Activated gamma-delta T cell (primary cell): ENCODE results near the gene TPBGL.

ENCODE experiments used
- DNase-seq: peaks from one replicate; lab custom pipeline; 2025; lab: John Stamatoyannopoulos, UW
- total RNA-seq, 2 donors: gene quantifications; one replicate each; lab custom pipeline; 2026; lab: John Stamatoyannopoulos, UW

Gene TPBGL, protein sequence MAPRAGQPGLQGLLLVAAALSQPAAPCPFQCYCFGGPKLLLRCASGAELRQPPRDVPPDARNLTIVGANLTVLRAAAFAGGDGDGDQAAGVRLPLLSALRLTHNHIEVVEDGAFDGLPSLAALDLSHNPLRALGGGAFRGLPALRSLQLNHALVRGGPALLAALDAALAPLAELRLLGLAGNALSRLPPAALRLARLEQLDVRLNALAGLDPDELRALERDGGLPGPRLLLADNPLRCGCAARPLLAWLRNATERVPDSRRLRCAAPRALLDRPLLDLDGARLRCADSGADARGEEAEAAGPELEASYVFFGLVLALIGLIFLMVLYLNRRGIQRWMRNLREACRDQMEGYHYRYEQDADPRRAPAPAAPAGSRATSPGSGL
- 0.05 to 0.09 reads per million in 2 donors for total RNA-seq

DNA sequence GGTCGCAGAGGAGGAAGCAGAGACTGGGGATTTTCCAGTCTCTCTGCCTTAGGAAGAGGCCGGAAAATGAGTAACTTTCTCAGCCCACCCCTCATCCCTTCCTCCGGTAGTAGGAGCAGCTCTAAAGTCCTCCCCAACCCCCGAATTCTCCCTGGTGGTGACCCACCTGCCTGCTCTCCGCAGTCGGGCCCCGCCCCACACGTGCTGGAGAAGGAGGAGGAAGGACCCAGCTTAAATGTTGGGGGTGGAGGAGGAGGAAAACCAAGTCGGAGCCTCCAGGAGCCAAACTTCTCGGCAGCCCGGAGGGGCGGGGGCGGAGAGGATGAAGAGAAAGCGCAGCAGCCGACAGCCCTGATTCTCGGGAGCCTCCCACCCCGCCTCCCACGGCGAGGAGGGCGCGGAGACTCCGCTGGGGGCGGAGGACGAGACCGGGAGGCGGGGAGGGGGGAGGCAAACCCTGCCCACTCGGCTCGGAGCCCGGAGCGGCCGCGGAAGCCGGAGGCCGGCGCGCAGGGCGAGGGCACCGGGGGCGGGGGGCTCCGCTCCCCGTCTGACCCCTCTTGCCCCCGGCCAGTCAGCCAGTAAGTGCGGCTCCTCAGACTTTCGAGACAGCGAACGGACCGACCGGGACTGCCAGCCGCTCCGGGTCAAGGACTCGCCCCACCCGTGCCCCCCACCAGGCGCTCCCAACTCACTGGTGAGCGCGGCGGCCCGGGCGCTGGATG lies at the start of gene TPBGL:
Gene TPBGL (plus strand): TSS at position 464 of the 725 bp plus-strand sequence. CDS start 276 bp downstream, outside the sequence.
- no peak for DNase-seq

DNA sequence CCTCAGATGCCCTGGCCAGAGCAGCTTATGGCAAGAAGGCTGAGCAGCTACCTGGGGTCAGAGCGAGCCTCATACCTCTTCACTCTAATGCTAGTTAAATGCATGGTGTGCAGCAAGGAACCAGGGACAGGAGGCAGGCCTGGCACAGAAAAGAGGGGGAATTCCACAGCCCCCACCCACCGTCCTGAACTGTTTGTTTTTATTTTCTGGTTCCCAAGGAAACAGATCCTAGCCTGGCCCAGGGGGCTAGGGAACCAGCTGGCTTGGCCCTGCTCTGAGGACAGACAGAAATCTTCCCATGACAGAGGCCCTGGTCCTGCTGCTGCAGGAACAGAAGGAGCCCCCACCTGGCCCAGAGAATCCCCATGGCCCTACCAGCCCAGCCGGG lies 49.2 kb upstream of the TPBGL start:
- no peak for DNase-seq

DNA sequence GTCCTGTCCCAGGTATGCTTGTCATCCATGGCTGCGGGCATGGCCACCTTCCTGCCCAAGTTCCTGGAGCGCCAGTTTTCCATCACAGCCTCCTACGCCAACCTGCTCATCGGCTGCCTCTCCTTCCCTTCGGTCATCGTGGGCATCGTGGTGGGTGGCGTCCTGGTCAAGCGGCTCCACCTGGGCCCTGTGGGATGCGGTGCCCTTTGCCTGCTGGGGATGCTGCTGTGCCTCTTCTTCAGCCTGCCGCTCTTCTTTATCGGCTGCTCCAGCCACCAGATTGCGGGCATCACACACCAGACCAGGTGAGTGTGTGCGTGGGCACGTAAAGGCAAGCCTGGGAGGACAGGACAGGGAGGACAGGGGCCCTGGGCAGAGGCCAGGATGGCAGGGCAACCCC lies 47.3 kb upstream of the TPBGL start:
- DNase-seq: no peak

DNA sequence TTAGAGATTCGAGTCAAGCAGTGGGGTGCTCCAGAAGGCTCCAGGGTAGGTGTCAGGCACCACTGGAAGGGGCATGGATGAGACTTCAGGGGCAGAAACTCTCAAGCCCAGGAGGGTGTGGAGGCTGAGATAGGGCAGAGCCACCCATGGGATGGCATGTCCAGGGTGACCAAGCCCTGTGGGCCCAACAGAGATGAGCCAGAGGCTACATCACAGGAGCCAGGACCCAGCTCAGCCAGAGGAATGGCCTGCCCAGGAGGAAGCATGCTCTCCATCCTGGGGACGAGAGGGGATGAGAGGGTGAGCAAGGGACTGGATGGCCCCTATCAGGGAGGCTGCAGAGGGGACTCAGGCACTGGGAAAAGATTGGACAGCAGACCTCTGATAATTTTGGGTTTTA lies 46.9 kb upstream of the TPBGL start:
- no peak for DNase-seq

DNA sequence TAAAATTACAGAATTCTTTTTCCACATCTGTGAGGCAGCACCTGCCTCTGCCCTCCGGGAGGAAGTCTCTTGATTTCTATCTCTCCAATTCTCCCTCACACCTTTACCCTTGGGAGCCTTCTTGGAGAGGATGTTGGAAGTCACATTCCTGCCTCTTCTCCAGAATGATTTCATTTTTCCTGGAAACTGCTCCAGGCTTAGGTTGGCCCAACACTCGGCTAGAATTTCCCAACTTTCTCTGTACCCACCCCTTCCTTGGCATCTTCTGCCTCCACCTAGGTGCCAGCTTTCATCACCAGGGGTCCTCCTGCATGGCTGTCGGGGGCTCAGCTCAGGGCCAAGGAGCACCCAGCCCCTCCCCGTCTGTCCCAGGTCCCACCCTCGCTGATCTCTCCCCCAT lies 46.4 kb upstream of the TPBGL start:
- no peak for DNase-seq

DNA sequence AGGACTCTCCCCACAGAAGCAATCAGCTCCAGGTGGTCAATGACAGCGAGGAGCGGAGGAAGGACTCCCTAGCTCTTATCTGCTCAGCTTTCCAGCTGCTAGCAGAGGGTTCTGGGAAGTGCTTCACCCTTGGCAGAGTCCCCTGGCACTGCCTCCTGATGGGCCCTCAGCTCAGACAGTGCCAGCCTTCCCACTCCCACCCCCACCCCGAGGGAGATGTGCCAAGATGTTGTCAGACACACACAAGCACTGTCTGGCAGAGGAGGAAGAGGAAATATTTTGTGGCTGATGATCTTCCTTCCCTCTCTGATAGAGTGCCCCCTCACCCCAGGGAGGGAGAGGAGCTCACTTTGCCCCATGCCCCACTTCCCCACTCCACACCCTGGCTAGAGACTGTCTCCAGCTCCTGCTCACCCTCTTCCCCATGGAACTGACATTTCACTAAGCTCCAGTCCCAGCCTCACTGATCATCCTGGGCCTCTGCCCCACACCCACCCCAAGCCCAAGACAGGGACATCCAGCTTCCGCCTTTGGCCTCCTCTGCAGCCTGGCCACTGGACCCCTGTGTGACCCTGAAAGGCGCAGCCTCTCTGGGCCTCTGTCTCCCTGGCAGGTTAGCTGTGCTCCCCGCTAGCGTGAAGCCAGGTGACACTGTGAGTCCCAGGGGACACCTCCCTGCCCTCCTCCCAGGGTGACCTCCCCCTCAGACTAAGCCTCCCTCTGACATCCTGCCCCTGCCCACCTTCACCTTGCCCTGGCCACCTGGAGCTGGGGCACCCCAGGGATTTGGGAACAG lies 45.2 kb upstream of the TPBGL start:
- no peak for DNase-seq

DNA sequence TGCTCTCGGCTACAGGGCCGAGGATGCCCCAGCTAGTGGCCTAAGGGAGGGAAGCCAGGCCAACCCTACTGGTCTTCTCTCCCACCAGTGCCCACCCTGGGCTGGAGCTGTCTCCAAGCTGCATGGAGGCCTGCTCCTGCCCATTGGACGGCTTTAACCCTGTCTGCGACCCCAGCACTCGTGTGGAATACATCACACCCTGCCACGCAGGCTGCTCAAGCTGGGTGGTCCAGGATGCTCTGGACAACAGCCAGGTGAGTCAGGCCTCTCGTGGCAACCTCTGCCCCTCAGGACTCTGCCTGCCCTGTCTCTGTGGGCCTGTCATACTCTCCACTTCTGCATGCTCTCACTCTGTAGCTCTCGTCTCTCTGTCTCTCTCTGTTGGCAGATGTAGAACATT lies 44.1 kb upstream of the TPBGL start:
- no peak for DNase-seq

DNA sequence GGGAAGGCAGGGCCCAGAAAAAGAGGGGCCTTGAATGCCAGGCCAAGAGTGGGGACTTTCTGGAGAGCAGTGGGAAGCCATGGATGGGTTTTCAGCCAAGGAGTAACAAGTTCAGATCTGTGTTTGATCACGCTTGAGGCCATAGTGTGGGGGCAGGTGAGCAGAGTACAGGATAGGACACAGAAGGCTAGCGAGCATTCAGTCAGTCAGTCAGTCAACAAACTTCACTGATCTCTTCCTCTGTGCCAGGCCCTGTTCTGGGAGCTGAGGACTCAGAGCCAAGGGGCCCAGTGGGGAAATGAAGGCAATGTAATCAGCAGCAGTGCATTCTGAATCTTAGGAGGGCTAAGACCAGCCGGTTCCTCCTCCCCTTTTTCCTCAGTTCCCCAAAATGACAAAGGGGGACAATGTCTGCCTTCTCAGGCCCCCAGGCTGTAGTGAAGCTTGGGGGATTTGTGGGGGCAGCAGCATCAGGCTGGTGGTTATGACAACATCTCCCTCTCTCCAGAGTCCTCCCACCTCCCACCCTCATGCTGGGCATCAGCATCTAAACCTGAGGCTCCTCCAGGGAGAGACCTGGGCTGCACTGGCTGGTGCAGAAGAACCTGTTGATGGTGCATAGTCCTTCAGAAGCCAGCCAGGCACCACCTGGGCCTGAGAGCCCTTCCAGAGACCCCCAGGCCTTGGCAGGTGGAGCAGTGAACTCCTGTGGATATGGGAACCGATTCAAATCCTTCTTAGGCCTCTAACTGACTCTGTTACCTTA lies 42.9 kb upstream of the TPBGL start:
- no peak for DNase-seq

DNA sequence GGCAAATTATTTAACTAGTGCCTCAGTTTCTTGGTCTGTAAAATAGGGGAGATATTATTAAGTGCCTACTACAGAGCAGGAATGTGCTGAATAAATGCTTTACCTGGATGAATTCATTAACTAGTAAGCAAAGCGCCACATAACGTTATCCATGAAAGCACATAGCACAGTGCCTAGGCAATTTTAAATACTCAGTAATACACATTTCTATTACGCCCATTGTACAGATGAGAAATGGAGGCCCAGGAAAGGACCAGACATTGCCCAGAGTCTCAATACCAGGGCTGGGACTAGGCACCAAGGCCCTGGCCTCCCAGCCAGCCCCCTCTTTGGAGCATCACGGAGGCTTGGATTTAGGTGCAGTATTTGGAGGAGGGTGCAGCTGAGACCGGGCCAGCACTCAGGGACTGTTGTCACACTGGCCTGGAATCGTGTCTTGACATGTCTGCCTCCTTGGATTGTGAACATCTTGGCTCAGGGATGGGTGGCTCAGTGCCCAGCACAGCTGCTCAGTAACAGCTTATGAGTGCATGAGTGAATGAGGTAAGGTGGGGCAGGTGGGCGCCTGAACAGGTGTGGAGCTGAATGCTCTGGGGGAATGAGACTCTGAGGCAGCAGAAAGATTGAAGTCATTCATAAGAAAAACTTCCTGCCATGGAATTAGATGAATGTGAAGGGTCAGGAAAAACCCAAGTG lies 42.1 kb upstream of the TPBGL start:
- DNase-seq: no peak

DNA sequence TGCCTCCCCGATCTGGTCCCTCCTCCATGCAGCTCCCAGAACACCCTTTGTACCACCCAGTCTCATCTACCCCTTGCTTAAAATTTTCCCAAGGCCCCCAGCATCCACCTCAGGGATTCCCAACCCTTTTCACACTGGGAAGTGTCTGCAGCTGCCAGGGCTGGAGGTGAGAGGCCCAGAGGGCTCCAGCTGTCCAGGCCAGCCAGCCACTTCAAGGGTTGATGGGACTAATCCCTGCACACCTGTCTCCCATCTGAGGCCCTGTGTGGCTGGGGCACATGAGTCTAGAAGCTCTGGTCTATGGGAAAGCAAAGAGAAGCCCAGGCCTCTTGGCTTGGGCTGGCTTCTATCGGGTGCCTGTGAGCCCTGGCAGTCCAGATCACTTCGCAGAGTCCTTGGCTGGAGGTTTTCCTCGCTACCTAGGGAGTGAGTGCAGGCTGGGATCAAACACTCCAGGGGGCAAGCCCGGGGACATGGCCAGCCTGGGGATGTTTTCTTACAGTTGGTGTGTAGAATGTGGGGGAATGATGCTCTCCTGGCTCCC lies 41.1 kb upstream of the TPBGL start:
- no peak for DNase-seq

DNA sequence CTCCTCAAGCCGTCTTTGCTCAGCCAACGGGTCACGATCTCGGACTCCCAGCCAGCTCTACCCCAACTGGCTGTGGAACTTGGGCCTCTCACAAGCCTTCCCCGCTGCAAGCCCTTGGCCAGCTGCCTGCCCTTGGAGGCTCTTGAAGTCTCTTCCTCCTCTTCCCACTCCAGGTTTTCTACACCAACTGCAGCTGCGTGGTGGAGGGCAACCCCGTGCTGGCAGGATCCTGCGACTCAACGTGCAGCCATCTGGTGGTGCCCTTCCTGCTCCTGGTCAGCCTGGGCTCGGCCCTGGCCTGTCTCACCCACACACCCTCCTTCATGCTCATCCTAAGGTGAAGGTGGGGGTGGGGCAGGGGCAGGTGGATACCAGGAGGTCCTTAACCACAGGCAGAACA lies 40.5 kb upstream of the TPBGL start:
- DNase-seq: no peak

DNA sequence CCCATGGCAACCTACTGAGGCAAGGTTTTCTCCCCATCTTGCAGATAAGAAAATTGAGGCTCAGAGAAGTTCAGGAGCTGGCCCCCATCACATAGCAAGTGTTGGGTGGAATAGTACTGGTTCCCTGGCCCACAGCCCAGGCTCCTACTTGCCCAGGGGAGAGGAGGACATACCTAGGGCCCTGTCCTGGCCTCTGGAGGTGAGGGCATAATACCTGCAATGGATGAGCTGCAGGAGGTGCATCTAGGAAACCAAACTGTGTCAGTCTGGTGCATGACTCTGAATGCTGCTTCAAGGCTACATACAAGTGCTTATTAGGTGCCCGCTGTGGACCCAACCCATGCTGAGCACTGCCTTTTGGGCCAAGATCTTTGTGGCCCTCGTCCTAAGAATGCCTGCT lies 40.0 kb upstream of the TPBGL start:
- no peak for DNase-seq

DNA sequence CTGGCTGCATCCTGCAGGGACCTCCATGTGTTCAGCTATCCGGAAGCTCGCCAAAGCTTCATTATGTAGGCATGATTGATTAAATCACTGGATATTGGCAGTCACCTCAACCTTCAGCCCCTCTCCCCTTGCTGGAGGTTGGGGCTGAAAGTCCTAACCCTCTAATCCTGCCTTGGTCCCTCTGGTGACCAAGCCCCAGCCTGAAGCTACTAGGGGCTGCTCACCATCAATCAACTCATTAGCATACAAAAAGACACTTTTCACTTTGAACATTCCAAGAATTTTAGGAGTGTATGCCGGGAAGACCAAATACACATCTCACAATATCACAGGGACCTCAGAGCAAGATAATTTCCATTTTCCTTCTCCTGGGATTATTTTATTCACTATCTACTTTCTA lies 38.8 kb upstream of the TPBGL start:
- DNase-seq: no peak

DNA sequence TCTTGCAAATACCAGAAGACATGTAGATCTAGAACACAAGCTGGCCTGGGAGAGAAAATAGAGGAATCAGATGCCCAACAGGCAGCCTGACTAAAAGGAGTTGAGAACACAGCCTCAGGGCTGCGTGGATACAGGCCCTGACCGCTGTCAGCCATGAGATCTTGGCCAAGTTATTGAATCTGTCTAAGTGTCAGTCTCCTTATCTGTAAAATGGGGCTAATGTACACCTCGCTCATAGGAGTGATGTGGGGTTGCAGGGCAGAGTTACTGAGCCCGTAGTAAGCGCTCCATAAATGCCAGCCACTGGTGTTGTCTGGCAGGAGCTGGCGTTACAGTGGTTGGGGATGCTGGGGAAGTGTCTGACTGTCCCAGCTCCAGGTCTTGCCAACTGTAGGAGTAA lies 38.4 kb upstream of the TPBGL start:
- no peak for DNase-seq

DNA sequence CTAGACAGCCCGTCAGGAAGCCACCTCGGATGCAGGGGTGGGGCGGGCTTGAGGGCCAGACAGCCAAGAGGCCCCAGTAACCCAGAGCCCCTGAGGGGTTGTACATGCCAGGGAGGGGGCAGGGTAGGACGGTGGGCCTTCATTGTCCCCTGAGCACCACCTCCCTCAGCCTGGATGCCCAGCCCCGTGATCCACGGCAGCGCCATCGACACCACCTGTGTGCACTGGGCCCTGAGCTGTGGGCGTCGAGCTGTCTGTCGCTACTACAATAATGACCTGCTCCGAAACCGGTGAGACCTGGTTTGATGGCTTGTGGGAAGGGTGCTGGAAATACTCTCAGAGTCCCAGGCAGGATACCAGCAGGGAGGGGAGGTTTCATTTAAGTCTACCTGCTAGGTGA lies 37.4 kb upstream of the TPBGL start:
- no peak for DNase-seq

DNA sequence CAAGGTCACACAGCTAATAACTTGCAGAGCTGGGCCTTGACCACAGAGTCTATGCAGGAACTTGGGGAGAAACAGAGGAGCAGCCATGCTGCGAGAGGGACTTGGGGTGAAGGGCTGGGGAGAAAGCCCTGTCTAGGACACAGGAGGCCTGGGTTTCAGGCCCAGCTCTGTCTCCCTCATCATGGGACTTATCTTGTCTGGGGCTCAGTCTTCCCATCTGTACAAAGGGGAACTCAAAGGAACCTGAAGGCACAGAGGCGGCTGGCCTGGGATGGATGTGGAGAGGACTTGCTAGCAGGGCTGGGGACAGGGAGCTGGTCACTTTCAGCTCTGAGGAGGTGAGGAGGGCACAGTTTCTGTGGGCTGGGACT lies 36.9 kb upstream of the TPBGL start:
- DNase-seq: no peak

DNA sequence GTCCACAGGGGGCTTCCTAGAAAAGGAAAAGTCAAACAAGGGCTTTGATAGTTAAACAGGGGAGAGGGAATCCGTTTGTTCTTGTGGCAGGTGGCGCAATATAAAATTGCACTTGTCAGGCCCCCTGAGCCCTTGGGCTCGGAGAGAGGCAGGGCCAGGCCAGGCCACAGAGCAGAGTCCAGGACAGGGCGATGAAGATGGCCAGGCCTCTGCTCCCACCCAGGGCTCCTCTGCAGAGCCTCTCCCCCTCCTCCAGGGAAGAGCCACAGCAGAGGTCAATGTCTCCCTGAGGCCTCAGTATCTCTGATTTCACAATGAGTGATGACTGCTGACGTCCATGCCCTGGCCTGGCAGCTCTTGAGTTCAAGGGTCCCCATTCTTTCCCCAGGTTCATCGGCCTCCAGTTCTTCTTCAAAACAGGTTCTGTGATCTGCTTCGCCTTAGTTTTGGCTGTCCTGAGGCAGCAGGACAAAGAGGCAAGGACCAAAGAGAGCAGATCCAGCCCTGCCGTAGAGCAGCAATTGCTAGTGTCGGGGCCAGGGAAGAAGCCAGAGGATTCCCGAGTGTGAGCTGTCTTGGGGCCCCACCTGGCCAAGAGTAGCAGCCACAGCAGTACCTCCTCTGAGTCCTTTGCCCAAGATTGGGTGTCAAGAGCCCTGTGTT lies 36.4 kb upstream of the TPBGL start:
- no peak for DNase-seq

DNA sequence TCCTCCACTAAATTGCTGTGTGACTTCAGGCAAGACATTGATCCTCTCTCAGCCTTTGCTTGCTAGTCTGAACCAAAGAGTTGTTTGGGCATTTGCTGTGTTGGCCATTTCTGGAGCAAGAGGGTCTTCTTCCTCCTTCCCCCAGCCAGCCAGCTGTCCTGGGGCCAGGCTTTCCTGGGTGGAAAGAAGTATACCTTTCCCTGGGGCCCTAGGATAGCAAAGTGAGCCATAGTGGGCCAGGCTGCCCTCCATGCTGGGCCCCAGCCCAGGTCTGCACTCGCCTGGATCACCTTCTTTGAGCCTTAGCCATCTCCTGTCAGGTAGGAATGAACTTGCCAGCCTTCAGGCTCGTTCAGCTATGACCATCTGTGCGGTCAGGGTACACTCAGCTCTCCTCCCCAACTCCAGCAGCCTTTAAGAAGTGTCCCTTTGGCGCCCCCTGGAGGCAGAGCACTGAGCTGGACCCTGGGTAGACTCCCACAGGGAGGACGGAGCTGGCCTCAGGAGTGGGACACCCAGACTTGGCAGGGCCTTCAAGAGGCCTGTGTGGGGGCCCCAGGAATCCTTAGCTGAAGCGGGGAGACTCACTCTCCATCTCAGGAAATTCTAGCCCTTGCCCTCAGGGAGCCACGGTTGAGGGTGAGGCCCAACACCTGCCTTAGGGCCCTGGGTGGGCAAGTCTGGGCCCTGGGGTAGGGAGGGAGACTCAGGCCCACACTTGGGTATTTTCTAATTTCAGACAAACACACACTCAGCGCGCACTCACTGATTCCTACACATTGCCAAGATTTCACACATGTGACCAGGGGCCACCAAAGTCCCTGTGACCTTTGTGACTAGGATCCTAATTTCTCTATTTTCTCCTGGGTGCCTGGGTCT lies 35.6 kb upstream of the TPBGL start:
- DNase-seq: no peak

DNA sequence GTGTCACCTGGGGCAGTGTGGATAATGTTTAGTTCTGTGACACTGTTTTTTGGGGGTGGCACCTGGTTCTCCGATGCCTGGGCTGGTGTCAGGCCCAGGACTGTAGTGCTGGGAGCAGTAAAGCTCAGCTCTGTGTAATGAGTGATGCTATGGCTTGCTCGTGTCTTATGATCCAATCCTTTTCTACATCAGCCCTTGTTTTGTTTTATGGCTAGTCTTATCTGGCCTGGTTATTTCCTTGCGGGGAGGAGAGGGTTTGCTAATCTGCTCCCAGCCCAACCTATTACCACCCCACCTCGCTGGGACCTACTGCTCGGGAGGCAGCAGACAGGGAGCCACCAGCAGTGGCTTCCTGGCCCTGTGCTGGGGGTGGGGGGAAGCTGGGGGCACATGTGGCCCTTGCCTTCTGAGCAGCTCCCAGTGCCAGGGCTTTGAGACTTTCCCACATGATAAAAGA lies 35.0 kb upstream of the TPBGL start:
- DNase-seq: no peak
